KMS-11 (cell line): ENCODE results near the gene DPF1.

Experiments used
- H2AFZ ChIP-seq: fragments of 200-600 bp; sonication (generic); 2 replicates; pipeline ENCODE4 v1.6.1; 2016; ENCODE audit warnings: antibody characterized with exemption, mixed run types, low read depth
- H3K27ac ChIP-seq: fragments of 200-600 bp; sonication (generic); 2 replicates; pipeline ENCODE4 v1.6.1; 2016; ENCODE audit warnings: mild to moderate bottlenecking, mixed run types
- H3K27me3 ChIP-seq: fragments of 200-600 bp; sonication (generic); 2 replicates; pipeline ENCODE4 v1.6.1; 2017; ENCODE audit warnings: mild to moderate bottlenecking, low read depth, mixed run types, moderate library complexity; ENCODE audit not compliant: insufficient read depth
- H3K36me3 ChIP-seq: fragments of 200-600 bp; sonication (generic); 2 replicates; pipeline ENCODE4 v1.6.1; 2017; ENCODE audit warnings: mild to moderate bottlenecking, mixed run types; ENCODE audit not compliant: insufficient read depth
- H3K4me1 ChIP-seq: fragments of 200-600 bp; sonication (generic); 2 replicates; pipeline ENCODE4 v1.6.1; 2016; ENCODE audit warnings: mild to moderate bottlenecking, low read depth, mixed run types; ENCODE audit not compliant: poor library complexity, severe bottlenecking
- H3K4me2 ChIP-seq: fragments of 200-600 bp; sonication (generic); 2 replicates; pipeline ENCODE4 v1.7.0; 2016; ENCODE audit warnings: mild to moderate bottlenecking, mixed run types
- H3K4me3 ChIP-seq: fragments of 200-600 bp; sonication (generic); IDR thresholded peaks from 2 replicates; pipeline ENCODE4 v1.6.1; 2017; ENCODE audit warnings: low read depth, low read length, mixed read lengths; ENCODE audit not compliant: insufficient read depth
- H3K79me2 ChIP-seq: fragments of 200-600 bp; sonication (generic); 2 replicates; pipeline ENCODE4 v1.6.1; 2016; ENCODE audit warnings: low read depth, mixed run types; ENCODE audit not compliant: insufficient read depth
- H3K9ac ChIP-seq: fragments of 200-600 bp; sonication (generic); 2 replicates; pipeline ENCODE4 v1.6.1; 2016; ENCODE audit warnings: mild to moderate bottlenecking, mixed run types
- H4K20me1 ChIP-seq: fragments of 200-600 bp; sonication (generic); 2 replicates; pipeline ENCODE4 v1.6.1; 2016; ENCODE audit warnings: mild to moderate bottlenecking, mixed run types; ENCODE audit not compliant: insufficient read depth
- CTCF ChIP-seq: fragments of 200-600 bp; sonication (generic); conservative IDR thresholded peaks from 2 replicates; pipeline ENCODE4 v1.6.1; 2017; ENCODE audit warnings: low read depth, mild to moderate bottlenecking, antibody characterized with exemption, low read length, moderate library complexity, mixed read lengths

Gene DPF1

GRCh38 chr19:38267761-38268483, 43.9 kb upstream of the DPF1 start:
- no peak for TF ChIP-seq CTCF
- Histone ChIP-seq H3K36me3 (no peaks in the 10 kb centered on the region), H4K20me1 (no peaks in the 10 kb centered on the region), H3K9ac (no peak overlapping the region), H2AFZ (no peak overlapping the region), H3K4me1 (no peaks in the 10 kb centered on the region), H3K4me2 (no peak overlapping the region), H3K4me3 (no peak overlapping the region), H3K79me2 (no peaks in the 10 kb centered on the region), H3K27ac (no peak overlapping the region), H3K27me3 (peaks cover 4% of the 10 kb centered on the region; the same call in 1 of the 2 replicates)

GRCh38 chr19:38266981-38267597, 43.1 kb upstream of the DPF1 start:
- Histone ChIP-seq H3K4me2 (no peak overlapping the region), H2AFZ (no peak overlapping the region), H4K20me1 (no peaks in the 10 kb centered on the region), H3K9ac (no peak overlapping the region), H3K4me3 (no peak overlapping the region), H3K27me3 (peaks cover 4% of the 10 kb centered on the region; the same call in 1 of the 2 replicates), H3K4me1 (no peaks in the 10 kb centered on the region), H3K79me2 (no peaks in the 10 kb centered on the region), H3K36me3 (no peaks in the 10 kb centered on the region), H3K27ac (no peak overlapping the region)
- no peak for TF ChIP-seq CTCF

- Histone ChIP-seq H3K79me2 (no peaks in the 10 kb centered on the region), H4K20me1 (no peaks in the 10 kb centered on the region), H3K4me2 (no peak overlapping the region), H3K4me3 (no peak overlapping the region), H3K27me3 (no peaks in the 10 kb centered on the region; the same call in 1 of the 2 replicates), H3K36me3 (no peaks in the 10 kb centered on the region), H2AFZ (no peak overlapping the region), H3K27ac (no peak overlapping the region), H3K4me1 (no peaks in the 10 kb centered on the region), H3K9ac (no peak overlapping the region)
- TF ChIP-seq CTCF: no peak
Measured at GRCh38 chr19:38265921-38266429, 42.0 kb upstream of the DPF1 start.

GRCh38 chr19:38265213-38265861, 41.3 kb upstream of the DPF1 start:
- Histone ChIP-seq H3K79me2 (no peaks in the 10 kb centered on the region), H3K4me2 (no peak overlapping the region)

More at GRCh38 chr19:38265213-38265861, 41.3 kb upstream of the DPF1 start:
- H3K9ac ChIP-seq: no peak overlapping the region
- H3K4me1 ChIP-seq: no peaks in the 10 kb centered on the region
- H2AFZ ChIP-seq: no peak overlapping the region
- no peaks in the 10 kb centered on the region; the same call in 1 of the 2 replicates for H3K27me3 ChIP-seq
- no peak overlapping the region for H3K27ac ChIP-seq
- H3K4me3 ChIP-seq: no peak overlapping the region
- TF ChIP-seq CTCF: no peak
- H3K36me3 ChIP-seq: no peaks in the 10 kb centered on the region
- H4K20me1 ChIP-seq: no peaks in the 10 kb centered on the region
